H9 (cell line): ENCODE results near the gene DMXL2. TPM values are rescaled to one million over a fixed set of nuclear protein-coding genes. Genes with fewer than 3 reads are reported as not detected.

Experiments used
- DNase-seq: peaks from one replicate; pipeline ENCODE4 v3.0.0-alpha.2; 2017
- H2AFZ ChIP-seq: one replicate; pipeline ENCODE4 v1.6.1; 2013; ENCODE audit warnings: mild to moderate bottlenecking, low read length, control low read depth, moderate library complexity
- H2AK5ac ChIP-seq: 2 replicates; pipeline ENCODE4 v1.6.1; 2013; ENCODE audit warnings: low read length, control low read depth, mixed read lengths; ENCODE audit not compliant: insufficient read length
- H2BK120ac ChIP-seq: one replicate; pipeline ENCODE4 v1.6.1; 2013; ENCODE audit warnings: low read depth, mild to moderate bottlenecking, low read length, control low read depth, inconsistent platforms; ENCODE audit not compliant: poor library complexity, severe bottlenecking
- H2BK12ac ChIP-seq: 2 replicates; pipeline ENCODE4 v1.6.1; 2013; ENCODE audit warnings: low read length, control low read depth, mixed read lengths, low read depth; ENCODE audit not compliant: insufficient read length
- H2BK15ac ChIP-seq: 2 replicates; pipeline ENCODE4 v1.6.1; 2013; ENCODE audit warnings: low read depth, low read length, control low read depth
- H2BK20ac ChIP-seq: one replicate; pipeline ENCODE4 v1.6.1; 2013; ENCODE audit warnings: low read depth, mild to moderate bottlenecking, low read length, control low read depth, inconsistent platforms; ENCODE audit not compliant: poor library complexity, severe bottlenecking
- H2BK5ac ChIP-seq: 2 replicates; pipeline ENCODE4 v1.6.1; 2013; ENCODE audit warnings: low read length, control low read depth, mixed read lengths; ENCODE audit not compliant: insufficient read length
- H3K14ac ChIP-seq: 2 replicates; pipeline ENCODE4 v1.6.1; 2013; ENCODE audit warnings: low read length, control low read depth; ENCODE audit not compliant: insufficient read depth
- H3K18ac ChIP-seq: 2 replicates; pipeline ENCODE4 v1.6.1; 2013; ENCODE audit warnings: low read depth, mild to moderate bottlenecking, mixed read lengths, low read length, control low read depth; ENCODE audit not compliant: insufficient read length
- H3K23ac ChIP-seq: 2 replicates; pipeline ENCODE4 v1.6.1; 2013; ENCODE audit warnings: low read length, control low read depth, mixed read lengths, low read depth; ENCODE audit not compliant: insufficient read length
- H3K23me2 ChIP-seq: 2 replicates; pipeline ENCODE4 v1.6.1; 2013; ENCODE audit warnings: low read depth, mild to moderate bottlenecking, mixed read lengths, low read length, control low read depth; ENCODE audit not compliant: insufficient read length, poor library complexity, severe bottlenecking
- H3K27ac ChIP-seq: 2 replicates; pipeline ENCODE4 v1.5.1; 2013; ENCODE audit warnings: low read length, control low read depth, mixed read lengths, low read depth; ENCODE audit not compliant: insufficient read length
- H3K27me3 ChIP-seq: 2 replicates; pipeline ENCODE4 v1.6.1; 2013; ENCODE audit warnings: low read length, control low read depth, inconsistent platforms; ENCODE audit not compliant: insufficient read depth
- H3K4ac ChIP-seq: 2 replicates; pipeline ENCODE4 v1.6.1; 2013; ENCODE audit warnings: low read depth, mild to moderate bottlenecking, control low read depth, inconsistent platforms, low read length, moderate library complexity
- H3K4me1 ChIP-seq: 2 replicates; pipeline ENCODE4 v1.6.1; 2013; ENCODE audit warnings: low read length, control low read depth, inconsistent platforms; ENCODE audit not compliant: insufficient read depth
- H3K4me2 ChIP-seq: 2 replicates; pipeline ENCODE4 v1.6.1; 2013; ENCODE audit warnings: low read length, control low read depth, mixed read lengths; ENCODE audit not compliant: insufficient read length, insufficient read depth
- H3K56ac ChIP-seq: 2 replicates; pipeline ENCODE4 v1.6.1; 2013; ENCODE audit warnings: low read depth, mild to moderate bottlenecking, mixed read lengths, low read length, control low read depth; ENCODE audit not compliant: insufficient read length
- H3K79me1 ChIP-seq: 2 replicates; pipeline ENCODE4 v1.6.1; 2013; ENCODE audit warnings: low read depth, mild to moderate bottlenecking, moderate library complexity, low read length, control low read depth, inconsistent platforms; ENCODE audit not compliant: insufficient read depth, poor library complexity, severe bottlenecking
- H3K79me2 ChIP-seq: 2 replicates; pipeline ENCODE4 v1.6.1; 2013; ENCODE audit warnings: low read length, control low read depth, inconsistent platforms; ENCODE audit not compliant: insufficient read depth
- H3K9ac ChIP-seq: 2 replicates; pipeline ENCODE4 v1.6.1; 2013; ENCODE audit warnings: low read length, control low read depth, mixed read lengths; ENCODE audit not compliant: insufficient read length; ENCODE audit errors: extremely low read depth
- H3K9me3 ChIP-seq: one replicate; pipeline ENCODE4 v1.6.1; 2013; ENCODE audit warnings: low read depth, low read length, inconsistent platforms; ENCODE audit not compliant: control insufficient read depth
- H3T11ph ChIP-seq: one replicate; pipeline ENCODE4 v1.6.1; 2013; ENCODE audit warnings: mild to moderate bottlenecking, low read length, control low read depth, inconsistent platforms
- H4K20me1 ChIP-seq: one replicate; pipeline ENCODE4 v1.6.1; 2013; ENCODE audit not compliant: control insufficient read depth, insufficient read length, insufficient read depth
- H4K5ac ChIP-seq: 2 replicates; pipeline ENCODE4 v1.6.1; 2013; ENCODE audit warnings: low read depth, mild to moderate bottlenecking, mixed read lengths, low read length, control low read depth; ENCODE audit not compliant: insufficient read length
- H4K8ac ChIP-seq: replicated peaks from 2 replicates; pipeline ENCODE4 v1.6.1; 2013; ENCODE audit warnings: low read length, control low read depth, mixed read lengths, low read depth; ENCODE audit not compliant: insufficient read length
- H4K91ac ChIP-seq: 2 replicates; pipeline ENCODE4 v1.6.1; 2013; ENCODE audit warnings: low read depth, mild to moderate bottlenecking, moderate library complexity, mixed read lengths, low read length, control low read depth; ENCODE audit not compliant: insufficient read length
- H3K27ac Mint-ChIP-seq, 3 experiments: 2 replicates in 2 of 3; 3 replicates in 1 of 3; pipeline ENCODE4 v1.8.0; 2020 to 2021; ENCODE audit warnings: mixed read lengths in 3 of 3, mild to moderate bottlenecking in 1 of 3, moderate library complexity in 1 of 3
- H3K27me3 Mint-ChIP-seq: 2 replicates; pipeline ENCODE4 v1.8.0; 2021; ENCODE audit warnings: low read depth, mild to moderate bottlenecking, moderate library complexity, mixed read lengths
- H3K36me3 Mint-ChIP-seq, 3 experiments: 2 replicates in 2 of 3; 3 replicates in 1 of 3; pipeline ENCODE4 v1.8.0; 2020 to 2021; ENCODE audit warnings: low read depth in 3 of 3, mixed read lengths in 3 of 3; ENCODE audit not compliant: insufficient read depth in 1 of 3
- H3K4me1 Mint-ChIP-seq, 2 experiments: 2 replicates each; pipeline ENCODE4 v1.8.0; 2020; ENCODE audit warnings: mixed read lengths in 2 of 2
- H3K4me3 Mint-ChIP-seq, 2 experiments: 2 replicates in 1 of 2; 3 replicates in 1 of 2; pipeline ENCODE4 v1.8.0; 2020 to 2021; ENCODE audit warnings: mild to moderate bottlenecking in 2 of 2, mixed read lengths in 2 of 2, moderate library complexity in 1 of 2
- H3K9me3 Mint-ChIP-seq, 2 experiments: 2 replicates in 1 of 2; 3 replicates in 1 of 2; pipeline ENCODE4 v1.8.0; 2020; ENCODE audit warnings: mild to moderate bottlenecking in 2 of 2, mixed read lengths in 2 of 2, moderate library complexity in 1 of 2
- WGBS: extraction: QIAGEN DNeasy Blood & Tissue Kit; methylation state at CpG from one replicate; pipeline ENCODE4 v1.1.7; 2013; ENCODE audit warnings: missing lambda C conversion rate, low lambda C conversion rate, mixed read lengths; ENCODE audit not compliant: insufficient read length; ENCODE audit errors: extremely low coverage; 5-methylcytosine and 5-hydroxymethylcytosine counted together
- total RNA-seq: library from RNA; stranded (reverse); gene quantifications from 2 replicates; pipeline ENCODE4 v1.2.1, GENCODE V29; 2021
- TF ChIP-seq, protein P1 (sequence below): fragments of 200-600 bp; sonication (generic); conservative IDR thresholded peaks from 3 replicates; pipeline ENCODE4 v1.8.0; 2021; ENCODE audit warnings: antibody characterized with exemption, mild to moderate bottlenecking

Gene DMXL2
- total RNA-seq, 1 experiment from 2014 or later: 13.9 TPM

GRCh38 chr15:51425517-51426040, 197.0 kb downstream of the DMXL2 start:
- no peaks in the 10 kb centered on the region for H3K9me3 ChIP-seq
- no peaks in the 10 kb centered on the region for H3K79me2 ChIP-seq
- TF ChIP-seq, protein P1, sequence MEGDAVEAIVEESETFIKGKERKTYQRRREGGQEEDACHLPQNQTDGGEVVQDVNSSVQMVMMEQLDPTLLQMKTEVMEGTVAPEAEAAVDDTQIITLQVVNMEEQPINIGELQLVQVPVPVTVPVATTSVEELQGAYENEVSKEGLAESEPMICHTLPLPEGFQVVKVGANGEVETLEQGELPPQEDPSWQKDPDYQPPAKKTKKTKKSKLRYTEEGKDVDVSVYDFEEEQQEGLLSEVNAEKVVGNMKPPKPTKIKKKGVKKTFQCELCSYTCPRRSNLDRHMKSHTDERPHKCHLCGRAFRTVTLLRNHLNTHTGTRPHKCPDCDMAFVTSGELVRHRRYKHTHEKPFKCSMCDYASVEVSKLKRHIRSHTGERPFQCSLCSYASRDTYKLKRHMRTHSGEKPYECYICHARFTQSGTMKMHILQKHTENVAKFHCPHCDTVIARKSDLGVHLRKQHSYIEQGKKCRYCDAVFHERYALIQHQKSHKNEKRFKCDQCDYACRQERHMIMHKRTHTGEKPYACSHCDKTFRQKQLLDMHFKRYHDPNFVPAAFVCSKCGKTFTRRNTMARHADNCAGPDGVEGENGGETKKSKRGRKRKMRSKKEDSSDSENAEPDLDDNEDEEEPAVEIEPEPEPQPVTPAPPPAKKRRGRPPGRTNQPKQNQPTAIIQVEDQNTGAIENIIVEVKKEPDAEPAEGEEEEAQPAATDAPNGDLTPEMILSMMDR: no peak
- no peaks in the 10 kb centered on the region for H3K27me3 ChIP-seq
- no peak overlapping the region for H3K4ac ChIP-seq
- H3K14ac ChIP-seq: no peak overlapping the region
- H3K23ac ChIP-seq: no peak overlapping the region
- no peaks in the 10 kb centered on the region for H3K23me2 ChIP-seq
- H3K56ac ChIP-seq: no peak overlapping the region
- H2BK20ac ChIP-seq: no peak overlapping the region
- peaks cover 12 to 17% of the 10 kb centered on the region in 2 experiments for H3K4me1 Mint-ChIP-seq
- H3K18ac ChIP-seq: no peak overlapping the region
- no peak overlapping the region for H2BK15ac ChIP-seq
- H4K5ac ChIP-seq: no peak overlapping the region
- no peak overlapping the region for H2BK12ac ChIP-seq
- H3T11ph ChIP-seq: no peak overlapping the region
- H3K4me1 ChIP-seq: no peaks in the 10 kb centered on the region
- no peak overlapping the region for H3K9ac ChIP-seq
- H4K91ac ChIP-seq: no peak overlapping the region
- no peak overlapping the region for H3K4me3 Mint-ChIP-seq
- no peaks in the 10 kb centered on the region for H3K79me1 ChIP-seq
- H3K9me3 Mint-ChIP-seq: peaks cover 7 to 8% of the 10 kb centered on the region in 2 experiments; a peak in 3 of 5 replicates
- H2BK120ac ChIP-seq: no peak overlapping the region
- no peak overlapping the region for H2BK5ac ChIP-seq
- H3K4me2 ChIP-seq: no peak overlapping the region
- no peak for DNase-seq
- H2AK5ac ChIP-seq: no peak overlapping the region
- H4K8ac ChIP-seq: no peak overlapping the region
- no peaks in the 10 kb centered on the region for H3K27me3 Mint-ChIP-seq
- H3K36me3 Mint-ChIP-seq: peaks cover 0 to 14% (median 5%) of the 10 kb centered on the region in 3 experiments; a peak in 4 of 7 replicates
- H4K20me1 ChIP-seq: no peaks in the 10 kb centered on the region
- H3K27ac Mint-ChIP-seq: no peak overlapping the region
- no peak overlapping the region for H2AFZ ChIP-seq
- no CpG with 5 or more reads among the region's 1 CpG for WGBS
- no peak overlapping the region for H3K27ac ChIP-seq
